Activated CD8-positive, alpha-beta T cell treated with anti-CD3 and anti-CD28 coated beads for 36 hours (primary cell): Measurements from ENCODE around the gene P2RY2. TPM values are rescaled to one million over a fixed set of nuclear protein-coding genes. Genes with fewer than 3 reads are reported as not detected.

Experiments
- ATAC-seq: fragments of 200-7000 bp; cut with Tn5 transposase; one replicate; pipeline ENCODE4 v1.10.0; 2021; ENCODE audit warnings: mild to moderate bottlenecking, moderate library complexity
- CTCF ChIA-PET: fragments of 350-600 bp; sonication (Branson Sonifier 250); formaldehyde crosslinking; loops from one replicate; lab custom pipeline; 2021; ENCODE audit warnings: antibody characterized with exemption; lab: Charles Lee
- POLR2A ChIA-PET: fragments of 350-600 bp; sonication (Branson Sonifier 250); formaldehyde crosslinking; loops from one replicate; lab custom pipeline; 2021; ENCODE audit warnings: antibody characterized with exemption; lab: Charles Lee
- DNase-seq: peaks from one replicate; pipeline ENCODE4 v3.0.0-alpha.2; 2020
- H3K27ac Mint-ChIP-seq: one replicate; pipeline ENCODE4 v1.8.0; 2021; ENCODE audit warnings: mild to moderate bottlenecking, mixed read lengths
- H3K27me3 Mint-ChIP-seq: one replicate; pipeline ENCODE4 v1.8.0; 2021; ENCODE audit warnings: mixed read lengths
- H3K36me3 Mint-ChIP-seq: one replicate; pipeline ENCODE4 v1.8.0; 2021; ENCODE audit warnings: low read depth, mixed read lengths
- H3K4me1 Mint-ChIP-seq: one replicate; pipeline ENCODE4 v1.8.0; 2021; ENCODE audit warnings: low read depth, mixed read lengths
- H3K4me3 Mint-ChIP-seq: one replicate; pipeline ENCODE4 v1.8.0; 2021; ENCODE audit warnings: mild to moderate bottlenecking, moderate library complexity, mixed read lengths
- H3K9me3 Mint-ChIP-seq: one replicate; pipeline ENCODE4 v1.8.0; 2021; ENCODE audit warnings: mixed read lengths
- intact Hi-C: fragments of 100-400 bp; cut with micrococcal nuclease; formaldehyde crosslinking; loops from one replicate; pipeline ENCODE4 v1.10.0; 2022
- total RNA-seq, 2 experiments: library from RNA; stranded (reverse); gene quantifications; one replicate each; pipeline ENCODE4 v1.2.3, GENCODE V29; 2021
- TF ChIP-seq, protein P1 (sequence below): fragments of 200-600 bp; IDR thresholded peaks from one replicate; pipeline ENCODE4 v1.8.0; 2022; ENCODE audit warnings: antibody characterized with exemption, mild to moderate bottlenecking

P2RY2 gene
- total RNA-seq, 2 experiments from 2014 or later, result not detected

GRCh38 chr11:73193251-73194033 lies 24.6 kb upstream of the P2RY2 start:
- POLR2A ChIA-PET, result interaction anchor here (1.0 kb wide), 1 partner anchor 159 kb away, joined by 3 read pairs; no protein-coding TSS in a partner anchor
- TF ChIP-seq, protein P1, sequence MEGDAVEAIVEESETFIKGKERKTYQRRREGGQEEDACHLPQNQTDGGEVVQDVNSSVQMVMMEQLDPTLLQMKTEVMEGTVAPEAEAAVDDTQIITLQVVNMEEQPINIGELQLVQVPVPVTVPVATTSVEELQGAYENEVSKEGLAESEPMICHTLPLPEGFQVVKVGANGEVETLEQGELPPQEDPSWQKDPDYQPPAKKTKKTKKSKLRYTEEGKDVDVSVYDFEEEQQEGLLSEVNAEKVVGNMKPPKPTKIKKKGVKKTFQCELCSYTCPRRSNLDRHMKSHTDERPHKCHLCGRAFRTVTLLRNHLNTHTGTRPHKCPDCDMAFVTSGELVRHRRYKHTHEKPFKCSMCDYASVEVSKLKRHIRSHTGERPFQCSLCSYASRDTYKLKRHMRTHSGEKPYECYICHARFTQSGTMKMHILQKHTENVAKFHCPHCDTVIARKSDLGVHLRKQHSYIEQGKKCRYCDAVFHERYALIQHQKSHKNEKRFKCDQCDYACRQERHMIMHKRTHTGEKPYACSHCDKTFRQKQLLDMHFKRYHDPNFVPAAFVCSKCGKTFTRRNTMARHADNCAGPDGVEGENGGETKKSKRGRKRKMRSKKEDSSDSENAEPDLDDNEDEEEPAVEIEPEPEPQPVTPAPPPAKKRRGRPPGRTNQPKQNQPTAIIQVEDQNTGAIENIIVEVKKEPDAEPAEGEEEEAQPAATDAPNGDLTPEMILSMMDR, result no peak
- CTCF ChIA-PET, result interaction anchor here (1.0 to 1.8 kb wide), 4 partner anchors 13 to 269 kb away, joined by 3 to 4 read pairs (median 3); no protein-coding TSS in a partner anchor
- Mint-ChIP-seq H3K27me3 (no peaks in the 10 kb centered on the region), H3K4me1 (no peaks in the 10 kb centered on the region), H3K36me3 (no peaks in the 10 kb centered on the region), H3K9me3 (no peaks in the 10 kb centered on the region), H3K4me3 (no peak overlapping the region), H3K27ac (no peak overlapping the region)
- no peak for ATAC-seq
- no peak for DNase-seq
- intact Hi-C loops, result no loop called here

DNA sequence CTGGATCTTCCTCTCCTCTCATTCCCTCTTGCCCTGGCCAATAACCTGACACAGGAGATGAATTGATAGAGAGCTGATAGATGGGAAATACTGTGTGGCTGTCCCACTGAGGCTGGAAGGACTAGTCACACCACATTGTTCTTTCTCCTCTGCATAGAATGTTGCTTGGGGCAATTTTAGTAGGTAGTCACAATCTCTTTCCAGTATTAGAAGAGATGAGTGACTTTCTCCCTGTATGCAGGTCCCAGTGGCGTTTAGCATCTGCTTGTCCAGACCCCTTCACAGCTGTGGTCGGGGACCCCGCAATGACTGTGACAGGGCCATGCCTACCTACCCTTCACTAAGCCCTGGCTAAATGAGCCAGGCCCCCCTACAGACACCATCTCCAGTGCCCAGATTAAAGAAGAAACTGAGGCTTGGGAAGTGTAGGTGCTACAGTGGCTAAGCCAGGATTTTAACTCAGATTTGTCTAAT lies 24.0 kb upstream of the P2RY2 start:
- CTCF ChIA-PET, result interaction anchor here (1.0 to 1.8 kb wide), 3 partner anchors 13 to 41 kb away, joined by 3 to 4 read pairs (median 3); no protein-coding TSS in a partner anchor
- no peak for DNase-seq
- no peak overlapping the region for H3K4me3 Mint-ChIP-seq
- intact Hi-C loops, result no loop called here
- no peaks in the 10 kb centered on the region for H3K27me3 Mint-ChIP-seq
- no peak for ATAC-seq
- no peaks in the 10 kb centered on the region for H3K9me3 Mint-ChIP-seq
- H3K36me3 Mint-ChIP-seq, result no peaks in the 10 kb centered on the region
- H3K27ac Mint-ChIP-seq, result no peak overlapping the region
- POLR2A ChIA-PET, result interaction anchor here (1.0 kb wide), 1 partner anchor 160 kb away, joined by 3 read pairs; no protein-coding TSS in a partner anchor
- H3K4me1 Mint-ChIP-seq, result no peaks in the 10 kb centered on the region
- TF ChIP-seq, protein P1, result no peak

GRCh38 chr11:73194593-73194992 lies 23.5 kb upstream of the P2RY2 start:
- Mint-ChIP-seq H3K36me3 (no peaks in the 10 kb centered on the region), H3K4me1 (no peaks in the 10 kb centered on the region), H3K27ac (no peak overlapping the region), H3K9me3 (no peaks in the 10 kb centered on the region), H3K4me3 (no peak overlapping the region), H3K27me3 (no peaks in the 10 kb centered on the region)
- ATAC-seq (no peak), DNase-seq (no peak)
- TF ChIP-seq, protein P1, result no peak
- ChIA-PET POLR2A (no interaction called here), CTCF (interaction anchor here (1.0 to 1.8 kb wide), 4 partner anchors 9 to 41 kb away, joined by 3 to 4 read pairs (median 3); no protein-coding TSS in a partner anchor)
- intact Hi-C loops, result no loop called here

DNA sequence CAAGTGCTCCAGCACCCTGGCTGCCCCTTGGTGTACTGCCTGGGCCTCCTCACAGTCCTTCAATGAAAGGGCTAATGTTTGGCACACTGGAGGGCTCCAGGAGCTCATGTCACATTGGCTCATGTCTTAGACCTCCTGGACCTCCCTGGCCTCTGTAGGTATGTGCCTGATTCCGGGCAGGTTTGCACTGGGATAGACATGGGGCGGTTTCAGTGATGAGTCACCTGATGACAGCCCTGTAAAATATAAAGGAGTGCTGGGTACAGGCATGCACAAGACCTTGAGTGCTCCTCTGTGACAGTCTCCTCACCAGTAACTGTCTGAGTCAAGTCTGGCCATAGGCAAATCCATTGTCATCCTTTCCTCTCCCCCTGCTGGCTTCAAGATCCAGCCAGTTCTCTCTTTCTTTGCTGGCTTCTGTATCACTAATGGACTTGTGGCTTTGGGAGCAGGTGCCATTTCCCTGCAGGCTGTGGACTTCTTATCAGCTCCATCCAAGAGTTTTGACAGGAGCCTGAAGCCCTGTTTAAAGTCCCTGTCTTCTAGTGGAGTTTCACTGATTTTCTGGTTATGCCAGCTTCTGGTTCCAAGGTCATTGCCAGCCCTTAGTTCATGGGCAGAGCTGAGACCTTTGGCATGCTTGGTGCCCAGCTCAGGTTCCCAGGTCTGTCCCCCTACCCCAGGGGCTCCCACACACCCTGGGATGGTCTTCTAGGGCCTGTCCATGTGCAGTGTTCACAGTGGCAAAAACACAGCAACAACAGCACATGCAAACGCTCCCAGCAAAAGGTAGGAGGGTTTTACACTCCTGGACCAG lies 22.7 kb upstream of the P2RY2 start:
- intact Hi-C loops, result no loop called here

More for the DNA sequence above, 22.7 kb upstream of the P2RY2 start:
- H3K9me3 Mint-ChIP-seq, result no peaks in the 10 kb centered on the region
- H3K4me1 Mint-ChIP-seq, result no peaks in the 10 kb centered on the region
- H3K27ac Mint-ChIP-seq, result no peak overlapping the region
- no peaks in the 10 kb centered on the region for H3K36me3 Mint-ChIP-seq
- POLR2A ChIA-PET, result no interaction called here
- no peaks in the 10 kb centered on the region for H3K27me3 Mint-ChIP-seq
- TF ChIP-seq, protein P1, result no peak
- no peak for DNase-seq
- CTCF ChIA-PET, result interaction anchor here (1.5 kb wide), 1 partner anchor 10 kb away, joined by 3 read pairs; no protein-coding TSS in a partner anchor
- ATAC-seq, result no peak
- no peak overlapping the region for H3K4me3 Mint-ChIP-seq
